ENCODE data around the gene CDKN1C. TPM values are rescaled to one million over a fixed set of nuclear protein-coding genes. Genes with fewer than 3 reads are reported as not detected.

The CDKN1C gene
- total RNA-seq, 1 donor from 2014 or later = 1.4 TPM

GRCh38 chr11:2857276-2857675 lies 28.3 kb downstream of the CDKN1C start:
- no peak for TF ChIP-seq CTCF (IDR thresholded peaks at IDR 0.05)
- H3K4me3 Mint-ChIP-seq = no peak overlapping the region
- intact Hi-C loops (cut with micrococcal nuclease) = no loop called here

GRCh38 chr11:2855162-2855561 lies 30.4 kb downstream of the CDKN1C start:
- ChIA-PET CTCF (no interaction called here), POLR2A (no interaction called here)
- intact Hi-C loops (cut with micrococcal nuclease) = no loop called here
- DNase-seq (no peak), ATAC-seq (ENCODE audit: low read depth) (no peak)
- Mint-ChIP-seq H3K36me3 (ENCODE audit: low read depth) (no peaks in the 10 kb centered on the region), H3K4me1 (no peaks in the 10 kb centered on the region), H3K4me3 (no peak overlapping the region), H3K9me3 (no peaks in the 10 kb centered on the region), H3K27ac (no peak overlapping the region), H3K27me3 (peaks cover 3% of the 10 kb centered on the region)
- no peak for TF ChIP-seq CTCF (IDR thresholded peaks at IDR 0.05)

More at GRCh38 chr11:2857276-2857675, 28.3 kb downstream of the CDKN1C start:
- Mint-ChIP-seq H3K36me3 (ENCODE audit: low read depth) (no peaks in the 10 kb centered on the region), H3K9me3 (no peaks in the 10 kb centered on the region), H3K4me1 (peaks cover 3% of the 10 kb centered on the region), H3K27ac (no peak overlapping the region), H3K27me3 (peaks cover 13% of the 10 kb centered on the region)
- no peak for ATAC-seq (ENCODE audit: low read depth)
- CTCF ChIA-PET = no interaction called here
- DNase-seq = no peak
- POLR2A ChIA-PET = no interaction called here

GRCh38 chr11:2853997-2854560 lies 31.5 kb downstream of the CDKN1C start:
- no peak overlapping the region for H3K4me3 Mint-ChIP-seq
- H3K27me3 Mint-ChIP-seq = no peaks in the 10 kb centered on the region
- TF ChIP-seq CTCF (IDR thresholded peaks at IDR 0.05) = no peak
- POLR2A ChIA-PET = no interaction called here
- CTCF ChIA-PET = no interaction called here
- DNase-seq (no peak), ATAC-seq (ENCODE audit: low read depth) (no peak)
- H3K4me1 Mint-ChIP-seq = no peaks in the 10 kb centered on the region
- intact Hi-C loops (cut with micrococcal nuclease) = no loop called here
- H3K27ac Mint-ChIP-seq = no peak overlapping the region
- H3K36me3 Mint-ChIP-seq (ENCODE audit: low read depth) = no peaks in the 10 kb centered on the region
- H3K9me3 Mint-ChIP-seq = no peaks in the 10 kb centered on the region

GRCh38 chr11:2853401-2853800 lies 32.2 kb downstream of the CDKN1C start:
- TF ChIP-seq CTCF (IDR thresholded peaks at IDR 0.05) = no peak
- no peaks in the 10 kb centered on the region for H3K9me3 Mint-ChIP-seq
- H3K4me1 Mint-ChIP-seq = no peaks in the 10 kb centered on the region
- no peak for ATAC-seq (ENCODE audit: low read depth)
- POLR2A ChIA-PET = no interaction called here
- no peaks in the 10 kb centered on the region for H3K27me3 Mint-ChIP-seq
- CTCF ChIA-PET = no interaction called here
- intact Hi-C loops (cut with micrococcal nuclease) = no loop called here
- no peak for DNase-seq
- H3K36me3 Mint-ChIP-seq (ENCODE audit: low read depth) = no peaks in the 10 kb centered on the region
- H3K4me3 Mint-ChIP-seq = no peak overlapping the region
- H3K27ac Mint-ChIP-seq = no peak overlapping the region

- Mint-ChIP-seq H3K27me3 (no peaks in the 10 kb centered on the region), H3K36me3 (ENCODE audit: low read depth) (no peaks in the 10 kb centered on the region), H3K9me3 (no peaks in the 10 kb centered on the region), H3K27ac (no peak overlapping the region), H3K4me3 (no peak overlapping the region), H3K4me1 (no peaks in the 10 kb centered on the region)
- intact Hi-C loops (cut with micrococcal nuclease) = no loop called here
- ATAC-seq (ENCODE audit: low read depth) (no peak), DNase-seq (no peak)
- TF ChIP-seq CTCF (IDR thresholded peaks at IDR 0.05) = no peak
- ChIA-PET CTCF (no interaction called here), POLR2A (no interaction called here)
Observed at GRCh38 chr11:2849994-2850770, 35.4 kb downstream of the CDKN1C start.

Data from activated B cell treated with CpG ODN at 0.5 μM for 24 hours (primary cell).